ENCODE data around the gene NIPA2.

DNA sequence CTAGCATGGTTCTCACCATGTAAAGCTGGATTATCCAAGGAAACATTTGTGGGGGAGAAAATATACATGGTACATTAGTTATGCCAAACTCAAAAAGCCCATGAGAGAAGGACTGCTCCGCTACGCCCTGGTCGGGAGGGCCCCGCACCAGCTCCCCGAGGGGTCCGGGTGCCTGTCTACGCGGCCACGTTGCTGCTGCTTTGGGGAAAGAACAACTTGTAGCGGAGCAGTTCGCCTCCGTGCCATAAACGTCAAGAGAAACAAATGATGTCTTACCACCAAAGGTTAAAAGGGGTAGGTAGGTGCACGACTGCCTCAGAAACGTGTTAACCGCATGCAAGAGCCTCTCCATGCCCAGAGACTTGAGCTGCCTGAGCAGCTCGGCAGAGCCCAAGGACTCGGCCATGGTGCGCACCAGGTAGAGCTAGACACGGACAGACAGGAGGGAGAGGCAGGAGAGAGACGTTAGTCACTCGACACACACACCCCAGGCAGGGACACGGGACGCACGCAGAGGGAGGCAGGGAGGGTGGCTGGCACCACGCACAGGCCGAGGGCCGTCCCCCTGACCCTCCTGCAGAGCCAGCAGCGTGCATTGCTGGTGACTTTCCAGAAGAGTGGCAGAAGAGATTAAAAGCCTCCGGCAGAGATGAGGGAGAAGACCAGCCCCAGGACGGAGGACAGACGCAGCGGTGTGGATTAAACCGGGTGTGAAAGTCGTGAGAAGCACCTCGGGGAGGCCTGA, 78.3 kb downstream of the NIPA2 start:
- TF ChIP-seq, protein P1, sequence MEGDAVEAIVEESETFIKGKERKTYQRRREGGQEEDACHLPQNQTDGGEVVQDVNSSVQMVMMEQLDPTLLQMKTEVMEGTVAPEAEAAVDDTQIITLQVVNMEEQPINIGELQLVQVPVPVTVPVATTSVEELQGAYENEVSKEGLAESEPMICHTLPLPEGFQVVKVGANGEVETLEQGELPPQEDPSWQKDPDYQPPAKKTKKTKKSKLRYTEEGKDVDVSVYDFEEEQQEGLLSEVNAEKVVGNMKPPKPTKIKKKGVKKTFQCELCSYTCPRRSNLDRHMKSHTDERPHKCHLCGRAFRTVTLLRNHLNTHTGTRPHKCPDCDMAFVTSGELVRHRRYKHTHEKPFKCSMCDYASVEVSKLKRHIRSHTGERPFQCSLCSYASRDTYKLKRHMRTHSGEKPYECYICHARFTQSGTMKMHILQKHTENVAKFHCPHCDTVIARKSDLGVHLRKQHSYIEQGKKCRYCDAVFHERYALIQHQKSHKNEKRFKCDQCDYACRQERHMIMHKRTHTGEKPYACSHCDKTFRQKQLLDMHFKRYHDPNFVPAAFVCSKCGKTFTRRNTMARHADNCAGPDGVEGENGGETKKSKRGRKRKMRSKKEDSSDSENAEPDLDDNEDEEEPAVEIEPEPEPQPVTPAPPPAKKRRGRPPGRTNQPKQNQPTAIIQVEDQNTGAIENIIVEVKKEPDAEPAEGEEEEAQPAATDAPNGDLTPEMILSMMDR (IDR thresholded peaks at IDR 0.05): no peak
- no peak for TF ChIP-seq POLR2A (IDR thresholded peaks at IDR 0.05)

Data from lower leg skin (tissue), 3 donors.